Thyroid gland (tissue), 4 donors: ENCODE results near the gene PLCB1. TPM values are rescaled to one million over a fixed set of nuclear protein-coding genes. Genes with fewer than 3 reads are reported as not detected.

Experiments
- DNase-seq, 2 donors: peaks; one replicate each; pipeline ENCODE4 v3.0.0-alpha.2; 2019
- H3K27ac ChIP-seq, 3 donors: fragments of 200-600 bp; sonication (generic); 1 replicate in 2 of 3; 2 replicates in 1 of 3; pipeline ENCODE4 v1.5.1; 2016 to 2019; ENCODE audit warnings: mild to moderate bottlenecking in 1 of 3, moderate library complexity in 1 of 3
- H3K27me3 ChIP-seq: fragments of 200-600 bp; sonication (generic); one replicate; pipeline ENCODE4 v1.5.1; 2019
- H3K36me3 ChIP-seq, 2 donors: fragments of 200-600 bp; sonication (generic); one replicate each; pipeline ENCODE4 v1.5.1; 2016 to 2019
- H3K4me1 ChIP-seq, 2 donors: fragments of 200-600 bp; sonication (generic); one replicate each; pipeline ENCODE4 v1.5.1; 2017 to 2019
- H3K4me3 ChIP-seq, 3 donors: fragments of 200-600 bp; sonication (generic); replicated peaks in 1 of 3; 1 replicate in 2 of 3; 2 replicates in 1 of 3; pipeline ENCODE4 v1.5.1; 2016; ENCODE audit warnings: mild to moderate bottlenecking in 1 of 3
- H3K9me3 ChIP-seq: fragments of 200-600 bp; sonication (generic); one replicate; pipeline ENCODE4 v1.5.1; 2017
- POLR2A ChIP-seq, 2 donors: fragments of 450-650 bp; IDR thresholded peaks; one replicate each; pipeline ENCODE4 v1.6.1; 2017; ENCODE audit warnings: antibody characterized with exemption in 2 of 2, mild to moderate bottlenecking in 2 of 2, moderate library complexity in 1 of 2
- WGBS, 2 donors: methylation state at CpG; one replicate each; pipeline ENCODE4 v1.1.5; 2017; 5-methylcytosine and 5-hydroxymethylcytosine counted together
- intact Hi-C: fragments of 100-400 bp; cut with DNase I; formaldehyde crosslinking; loops from one replicate; pipeline ENCODE4 v1.15.1; 2023
- total RNA-seq, 4 donors: library from RNA; depleted of rRNA; stranded (reverse); fragments of >200 nt; gene quantifications; one replicate each; pipeline ENCODE4 v1.2.3, GENCODE V29; 2016
- TF ChIP-seq, protein P1 (sequence below), 6 experiments: fragments of 200-600 bp in 3 of 6; fragments of 450-650 bp in 3 of 6; sonication (generic) in 3 of 6; IDR thresholded peaks; one replicate each; pipeline ENCODE4 v1.5.1; 2016 to 2019; ENCODE audit warnings: antibody characterized with exemption in 6 of 6, mild to moderate bottlenecking in 2 of 6, inconsistent platforms in 1 of 6, moderate library complexity in 1 of 6

PLCB1 gene
- total RNA-seq, 4 donors from 2014 or later = 7.3 to 14.1 (median 11.0) TPM

DNA sequence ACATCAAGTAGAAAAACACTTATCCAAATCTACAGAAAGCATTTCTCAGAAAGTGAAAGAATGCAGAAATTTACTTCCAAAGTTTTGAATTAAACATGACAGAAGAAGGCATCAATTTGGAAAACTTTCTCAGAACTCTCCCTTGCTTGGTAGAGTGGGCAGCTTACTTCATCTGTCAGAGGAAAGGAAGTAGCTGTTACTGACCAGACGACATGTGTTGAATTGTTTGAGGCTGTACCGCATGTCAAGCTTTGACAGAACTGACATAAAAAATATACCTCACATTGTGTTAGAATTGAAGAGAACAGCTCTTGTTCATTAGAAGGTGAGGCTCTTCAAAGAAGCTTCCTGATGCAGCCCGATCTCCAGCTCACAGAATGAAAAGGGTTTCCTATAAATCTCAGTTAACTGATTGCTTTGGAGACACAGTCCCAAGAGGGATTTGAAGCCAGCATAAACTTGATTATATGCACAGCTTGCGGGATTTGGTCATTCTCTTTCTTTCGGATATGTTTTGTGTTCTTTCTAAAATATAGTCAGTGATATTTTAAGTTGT, 190.7 kb downstream of the PLCB1 start:
- no peak for TF ChIP-seq POLR2A (IDR thresholded peaks at IDR 0.05)
- TF ChIP-seq, protein P1, sequence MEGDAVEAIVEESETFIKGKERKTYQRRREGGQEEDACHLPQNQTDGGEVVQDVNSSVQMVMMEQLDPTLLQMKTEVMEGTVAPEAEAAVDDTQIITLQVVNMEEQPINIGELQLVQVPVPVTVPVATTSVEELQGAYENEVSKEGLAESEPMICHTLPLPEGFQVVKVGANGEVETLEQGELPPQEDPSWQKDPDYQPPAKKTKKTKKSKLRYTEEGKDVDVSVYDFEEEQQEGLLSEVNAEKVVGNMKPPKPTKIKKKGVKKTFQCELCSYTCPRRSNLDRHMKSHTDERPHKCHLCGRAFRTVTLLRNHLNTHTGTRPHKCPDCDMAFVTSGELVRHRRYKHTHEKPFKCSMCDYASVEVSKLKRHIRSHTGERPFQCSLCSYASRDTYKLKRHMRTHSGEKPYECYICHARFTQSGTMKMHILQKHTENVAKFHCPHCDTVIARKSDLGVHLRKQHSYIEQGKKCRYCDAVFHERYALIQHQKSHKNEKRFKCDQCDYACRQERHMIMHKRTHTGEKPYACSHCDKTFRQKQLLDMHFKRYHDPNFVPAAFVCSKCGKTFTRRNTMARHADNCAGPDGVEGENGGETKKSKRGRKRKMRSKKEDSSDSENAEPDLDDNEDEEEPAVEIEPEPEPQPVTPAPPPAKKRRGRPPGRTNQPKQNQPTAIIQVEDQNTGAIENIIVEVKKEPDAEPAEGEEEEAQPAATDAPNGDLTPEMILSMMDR (IDR thresholded peaks at IDR 0.05) = no peak
- 77 to 82% methylated on average over 5 of the region's 5 CpGs for WGBS, 2 donors
- no peaks in the 10 kb centered on the region for H3K4me1 ChIP-seq
- H3K9me3 ChIP-seq = no peaks in the 10 kb centered on the region
- intact Hi-C loops = no loop called here
- H3K27ac ChIP-seq = no peak overlapping the region
- no peak for DNase-seq
- no peaks in the 10 kb centered on the region for H3K36me3 ChIP-seq
- no peak overlapping the region for H3K4me3 ChIP-seq
- H3K27me3 ChIP-seq = no peaks in the 10 kb centered on the region

DNA sequence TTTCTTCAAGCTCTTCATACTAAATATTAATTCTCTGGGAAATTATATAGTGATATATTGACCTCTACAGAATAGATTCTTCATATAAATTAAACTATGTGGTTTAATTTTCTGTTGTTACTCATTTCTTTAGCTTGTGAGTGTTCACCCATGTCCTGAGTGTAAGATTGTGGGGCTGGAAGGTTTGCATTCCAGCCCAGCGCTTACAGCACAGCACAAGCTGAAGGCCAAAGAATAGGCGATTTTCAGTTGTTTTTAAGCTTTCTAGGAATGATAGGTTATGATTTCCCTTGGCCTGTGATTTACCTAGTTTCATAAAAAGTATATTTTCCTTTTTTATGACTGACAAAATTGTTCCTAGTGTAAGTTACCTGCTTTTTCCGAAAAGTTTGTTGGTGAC, 194.1 kb downstream of the PLCB1 start:
- Histone ChIP-seq H3K27me3 (no peaks in the 10 kb centered on the region), H3K27ac (no peak overlapping the region), H3K36me3 (no peaks in the 10 kb centered on the region), H3K4me3 (no peak overlapping the region), H3K9me3 (no peaks in the 10 kb centered on the region), H3K4me1 (peaks cover 10 to 14% of the 10 kb centered on the region in 2 donors)
- no peak for TF ChIP-seq POLR2A (IDR thresholded peaks at IDR 0.05)
- TF ChIP-seq, protein P1 (IDR thresholded peaks at IDR 0.05) = no peak
- 74 to 75% methylated on average over 3 of the region's 3 CpGs for WGBS, 2 donors
- DNase-seq = no peak
- intact Hi-C loops = no loop called here

DNA sequence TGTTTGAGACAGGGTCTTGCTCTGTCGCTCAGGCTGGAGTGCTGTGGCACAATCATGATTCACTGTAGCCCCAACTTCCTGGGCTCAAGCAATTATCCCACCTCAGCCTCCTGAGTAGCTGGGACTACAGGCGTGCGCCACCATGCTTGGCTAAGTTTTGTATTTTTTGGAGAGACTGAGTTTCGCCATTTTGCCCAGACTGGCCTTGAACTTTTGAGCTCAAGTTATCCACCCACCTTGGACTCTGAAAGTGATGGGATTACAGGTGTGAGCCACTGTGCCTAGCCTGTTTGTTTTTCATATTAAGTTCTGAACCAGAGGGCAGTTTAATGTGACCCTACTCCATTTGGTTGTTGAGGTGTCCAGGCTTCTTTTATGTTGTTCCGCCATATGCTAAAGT, 194.8 kb downstream of the PLCB1 start:
- TF ChIP-seq, protein P1 (IDR thresholded peaks at IDR 0.05) = no peak
- TF ChIP-seq POLR2A (IDR thresholded peaks at IDR 0.05) = no peak
- Histone ChIP-seq H3K9me3 (no peaks in the 10 kb centered on the region), H3K27me3 (no peaks in the 10 kb centered on the region), H3K27ac (no peak overlapping the region), H3K36me3 (no peaks in the 10 kb centered on the region), H3K4me3 (no peak overlapping the region), H3K4me1 (peaks cover 14 to 17% of the 10 kb centered on the region in 2 donors)
- WGBS, 2 donors = 97 to 98% methylated on average over 5 of the region's 5 CpGs
- intact Hi-C loops = no loop called here
- DNase-seq = no peak

GRCh38 chr20:8328189-8328588, 196.1 kb downstream of the PLCB1 start:
- Histone ChIP-seq H3K4me1 (peaks cover 14 to 19% of the 10 kb centered on the region in 2 donors), H3K9me3 (no peaks in the 10 kb centered on the region), H3K36me3 (no peaks in the 10 kb centered on the region), H3K27ac (no peak overlapping the region), H3K27me3 (no peaks in the 10 kb centered on the region), H3K4me3 (no peak overlapping the region)
- 100% methylated on average over 1 of the region's 1 CpG for WGBS, 2 donors
- TF ChIP-seq POLR2A (IDR thresholded peaks at IDR 0.05) = no peak
- TF ChIP-seq, protein P1 (IDR thresholded peaks at IDR 0.05) = no peak
- DNase-seq = no peak
- intact Hi-C loops = no loop called here

GRCh38 chr20:8330319-8330784, 198.3 kb downstream of the PLCB1 start:
- Histone ChIP-seq H3K4me1 (peaks cover 14 to 19% of the 10 kb centered on the region in 2 donors), H3K4me3 (no peak overlapping the region), H3K36me3 (no peaks in the 10 kb centered on the region), H3K27me3 (no peaks in the 10 kb centered on the region), H3K9me3 (no peaks in the 10 kb centered on the region), H3K27ac (no peak overlapping the region)
- intact Hi-C loops = no loop called here
- WGBS, 2 donors = 35 to 60% methylated on average over 3 of the region's 3 CpGs
- no peak for TF ChIP-seq POLR2A (IDR thresholded peaks at IDR 0.05)
- TF ChIP-seq, protein P1 (IDR thresholded peaks at IDR 0.05) = no peak
- DNase-seq = peak in 1 of 2 donors; percentile 20
